ENCODE data around the gene TRIM38.

The TRIM38 gene

GRCh38 chr6:26028746-26029569 lies 66.4 kb downstream of the TRIM38 start:
- no peak for DNase-seq (ENCODE audit: low read depth)
- no peak overlapping the region for H3K4me3 ChIP-seq (ENCODE audit: low read depth, low read length)
- TF ChIP-seq CTCF (IDR thresholded peaks at IDR 0.05; ENCODE audit: low read depth, low read length, missing control alignments): no peak
- in situ Hi-C loops (cut with HindIII; ENCODE audit: low sequenced_read_pairs): loop anchor here (25.0 kb wide), 1 partner anchor 1108 kb away; a partner anchor contains a TSS

- no peak for TF ChIP-seq CTCF (IDR thresholded peaks at IDR 0.05; ENCODE audit: low read depth, low read length, missing control alignments)
- no peak overlapping the region for H3K4me3 ChIP-seq (ENCODE audit: low read depth, low read length)
- no peak for DNase-seq (ENCODE audit: low read depth)
- in situ Hi-C loops (cut with HindIII; ENCODE audit: low sequenced_read_pairs): loop anchor here (25.0 kb wide), 1 partner anchor 1108 kb away; a partner anchor contains a TSS
Measured at GRCh38 chr6:26029570-26029856, 66.9 kb downstream of the TRIM38 start.

- no peak for DNase-seq (ENCODE audit: low read depth)
- no peak overlapping the region for H3K4me3 ChIP-seq (ENCODE audit: low read depth, low read length)
- no peak for TF ChIP-seq CTCF (IDR thresholded peaks at IDR 0.05; ENCODE audit: low read depth, low read length, missing control alignments)
- in situ Hi-C loops (cut with HindIII; ENCODE audit: low sequenced_read_pairs): loop anchor here (25.0 kb wide), 1 partner anchor 1107 kb away; a partner anchor contains a TSS
Measured at GRCh38 chr6:26029857-26030653, 67.5 kb downstream of the TRIM38 start.

GRCh38 chr6:26030716-26031115 lies 68.1 kb downstream of the TRIM38 start:
- no peak for DNase-seq (ENCODE audit: low read depth)
- no peak for TF ChIP-seq CTCF (IDR thresholded peaks at IDR 0.05; ENCODE audit: low read depth, low read length, missing control alignments)
- H3K4me3 ChIP-seq (ENCODE audit: low read depth, low read length): no peak overlapping the region
- in situ Hi-C loops (cut with HindIII; ENCODE audit: low sequenced_read_pairs): loop anchor here (25.0 kb wide), 1 partner anchor 1107 kb away; a partner anchor contains a TSS

- no peak for TF ChIP-seq CTCF (IDR thresholded peaks at IDR 0.05; ENCODE audit: low read depth, low read length, missing control alignments)
- in situ Hi-C loops (cut with HindIII; ENCODE audit: low sequenced_read_pairs): loop anchor here (25.0 kb wide), 1 partner anchor 1106 kb away; a partner anchor contains a TSS
- no peak for DNase-seq (ENCODE audit: low read depth)
- H3K4me3 ChIP-seq (ENCODE audit: low read depth, low read length): peak overlapping the region; percentile 62
Measured at GRCh38 chr6:26031151-26031594, 68.6 kb downstream of the TRIM38 start.

GRCh38 chr6:26031595-26032339 lies 69.2 kb downstream of the TRIM38 start:
- in situ Hi-C loops (cut with HindIII; ENCODE audit: low sequenced_read_pairs): loop anchor here (25.0 kb wide), 1 partner anchor 1106 kb away; a partner anchor contains a TSS
- H3K4me3 ChIP-seq (ENCODE audit: low read depth, low read length): peak overlapping the region; percentile 62
- DNase-seq (ENCODE audit: low read depth): peak; percentile 94
- TF ChIP-seq CTCF (IDR thresholded peaks at IDR 0.05; ENCODE audit: low read depth, low read length, missing control alignments): peak; percentile 25
